Peyer's patch (tissue), 4 donors: ENCODE data around the gene TOB1. TPM values are rescaled to one million over a fixed set of nuclear protein-coding genes. Genes with fewer than 3 reads are reported as not detected.

Experiments used
- DNase-seq, 3 donors: peaks; one replicate each; pipeline ENCODE4 v3.0.0-alpha.2; 2017 to 2019
- H3K27ac ChIP-seq, 4 donors: fragments of 200-600 bp; sonication (generic); one replicate each; pipeline ENCODE4 v1.5.1; 2016 to 2019
- H3K27me3 ChIP-seq, 2 donors: fragments of 200-600 bp; sonication (generic); one replicate each; pipeline ENCODE4 v1.5.1; 2019
- H3K36me3 ChIP-seq, 3 donors: fragments of 200-600 bp; sonication (generic); one replicate each; pipeline ENCODE4 v1.5.1; 2016 to 2019
- H3K4me1 ChIP-seq, 4 donors: fragments of 200-600 bp; sonication (generic); one replicate each; pipeline ENCODE4 v1.5.1; 2016 to 2019
- H3K4me3 ChIP-seq, 4 donors: fragments of 200-600 bp; sonication (generic); 1 replicate in 3 of 4; 2 replicates in 1 of 4; pipeline ENCODE4 v1.5.1; 2016 to 2019; ENCODE audit warnings: mild to moderate bottlenecking in 1 of 4
- H3K9me3 ChIP-seq, 4 donors: fragments of 200-600 bp; sonication (generic); one replicate each; pipeline ENCODE4 v1.5.1; 2016 to 2019; ENCODE audit warnings: mild to moderate bottlenecking in 1 of 4
- CTCF ChIP-seq, 6 experiments: fragments of 450-650 bp in 4 of 6; fragments of 200-600 bp in 2 of 6; sonication (generic) in 1 of 6; IDR thresholded peaks; one replicate each; pipeline ENCODE4 v1.5.1; 2017 to 2019; ENCODE audit warnings: antibody characterized with exemption in 6 of 6, mild to moderate bottlenecking in 3 of 6, moderate library complexity in 1 of 6
- POLR2A ChIP-seq, 2 donors: fragments of 450-650 bp; IDR thresholded peaks; one replicate each; pipeline ENCODE4 v1.5.1; 2017; ENCODE audit warnings: antibody characterized with exemption in 2 of 2, mild to moderate bottlenecking in 2 of 2, moderate library complexity in 2 of 2
- total RNA-seq, 4 donors: library from RNA; depleted of rRNA; stranded (reverse); fragments of >200 nt; gene quantifications; one replicate each; pipeline ENCODE4 v1.1.0, GENCODE V29; 2016

Gene TOB1
- total RNA-seq, 4 donors from 2014 or later, result 38.0 to 101 (median 60.6) TPM

- no peaks in the 10 kb centered on the region for H3K9me3 ChIP-seq
- H3K27me3 ChIP-seq, result no peaks in the 10 kb centered on the region
- TF ChIP-seq CTCF (IDR thresholded peaks at IDR 0.05), result no peak
- no peak for TF ChIP-seq POLR2A (IDR thresholded peaks at IDR 0.05)
- H3K4me1 ChIP-seq, result no peaks in the 10 kb centered on the region
- H3K4me3 ChIP-seq, result no peak overlapping the region
- DNase-seq, result no peak
- no peaks in the 10 kb centered on the region for H3K36me3 ChIP-seq
- H3K27ac ChIP-seq, result no peak overlapping the region
Observed at GRCh38 chr17:50825188-50825587, 41.0 kb downstream of the TOB1 start.

GRCh38 chr17:50824429-50824828, 41.7 kb downstream of the TOB1 start:
- no peak for DNase-seq
- H3K9me3 ChIP-seq, result no peaks in the 10 kb centered on the region
- no peaks in the 10 kb centered on the region for H3K36me3 ChIP-seq
- no peak overlapping the region for H3K4me3 ChIP-seq
- no peaks in the 10 kb centered on the region for H3K4me1 ChIP-seq
- H3K27ac ChIP-seq, result no peak overlapping the region
- H3K27me3 ChIP-seq, result no peaks in the 10 kb centered on the region
- TF ChIP-seq POLR2A (IDR thresholded peaks at IDR 0.05) (no peak), CTCF (IDR thresholded peaks at IDR 0.05) (no peak)

DNA sequence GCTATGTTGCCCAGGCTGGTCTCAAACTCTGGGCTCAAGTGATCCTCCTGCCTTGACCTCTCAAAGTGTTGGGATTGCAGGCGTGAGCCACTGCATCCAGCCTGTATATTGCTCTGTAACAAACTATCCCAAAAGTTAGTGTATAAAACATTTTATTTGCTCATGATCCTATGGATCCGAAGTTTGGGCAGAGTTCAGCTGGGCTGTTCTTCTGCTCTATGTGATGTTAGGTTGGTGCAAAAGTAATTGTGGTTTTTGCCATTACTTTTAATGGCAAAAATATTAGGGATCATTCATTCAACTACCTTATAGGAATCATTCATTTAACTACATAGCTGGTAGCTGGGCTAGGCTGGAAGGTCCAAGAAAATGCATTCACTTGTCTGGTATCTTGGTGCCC, 43.6 kb downstream of the TOB1 start:
- Histone ChIP-seq H3K4me3 (no peak overlapping the region), H3K36me3 (no peaks in the 10 kb centered on the region), H3K27me3 (no peaks in the 10 kb centered on the region), H3K4me1 (no peaks in the 10 kb centered on the region), H3K27ac (no peak overlapping the region), H3K9me3 (no peaks in the 10 kb centered on the region)
- TF ChIP-seq POLR2A (IDR thresholded peaks at IDR 0.05) (no peak), CTCF (IDR thresholded peaks at IDR 0.05) (no peak)
- no peak for DNase-seq

- no peak for TF ChIP-seq CTCF (IDR thresholded peaks at IDR 0.05)
- no peak for TF ChIP-seq POLR2A (IDR thresholded peaks at IDR 0.05)
- H3K36me3 ChIP-seq, result no peaks in the 10 kb centered on the region
- peaks cover 0 to 4% (median 0%) of the 10 kb centered on the region in 4 donors for H3K4me1 ChIP-seq
- H3K27me3 ChIP-seq, result no peaks in the 10 kb centered on the region
- no peak overlapping the region for H3K27ac ChIP-seq
- no peaks in the 10 kb centered on the region for H3K9me3 ChIP-seq
- no peak for DNase-seq
- H3K4me3 ChIP-seq, result no peak overlapping the region
Observed at GRCh38 chr17:50820651-50821050, 45.5 kb downstream of the TOB1 start.

DNA sequence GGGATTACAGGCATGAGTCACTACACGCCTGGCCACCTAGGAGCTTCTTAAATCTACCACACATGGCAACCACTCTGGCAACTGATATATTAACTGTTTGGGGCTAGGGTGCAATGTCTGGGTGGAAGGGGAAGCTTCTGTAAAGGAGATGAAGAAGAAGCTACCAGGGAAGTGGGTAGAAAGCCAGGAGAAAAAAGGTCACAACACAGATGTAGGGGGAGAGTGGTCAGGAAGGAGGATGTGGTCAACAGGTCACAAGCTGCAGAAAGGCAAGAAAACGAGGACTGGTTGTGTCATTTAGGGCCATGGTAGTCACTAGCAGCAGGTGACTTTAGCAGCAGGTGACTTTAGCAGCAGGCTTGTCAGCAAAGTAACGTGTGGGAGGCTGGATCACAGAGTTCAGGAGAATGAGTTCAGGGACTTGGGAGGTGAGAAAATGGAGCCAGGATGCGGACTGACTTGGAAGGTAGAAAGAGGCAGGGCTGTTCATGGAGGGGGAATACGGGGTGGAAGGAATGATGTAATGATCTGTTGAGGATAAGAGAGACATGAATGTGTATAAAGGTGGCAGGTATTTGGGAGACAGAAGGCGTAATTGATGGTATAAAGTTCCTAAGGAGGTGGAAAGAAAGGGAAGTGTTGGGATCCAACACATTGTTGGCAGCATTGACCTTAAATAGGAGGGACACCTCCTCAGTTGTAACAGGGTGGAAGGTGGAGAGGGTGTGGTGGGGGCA, 47.1 kb downstream of the TOB1 start:
- TF ChIP-seq CTCF (IDR thresholded peaks at IDR 0.05), result no peak
- no peak for TF ChIP-seq POLR2A (IDR thresholded peaks at IDR 0.05)
- DNase-seq, result no peak
- H3K27me3 ChIP-seq, result no peaks in the 10 kb centered on the region
- no peaks in the 10 kb centered on the region for H3K9me3 ChIP-seq
- no peak overlapping the region for H3K27ac ChIP-seq
- peaks cover 0 to 4% (median 0%) of the 10 kb centered on the region in 4 donors for H3K4me1 ChIP-seq
- H3K36me3 ChIP-seq, result no peaks in the 10 kb centered on the region
- no peak overlapping the region for H3K4me3 ChIP-seq
